IMR-90 (cell line): ENCODE data around the gene ALPP. TPM values are rescaled to one million over a fixed set of nuclear protein-coding genes. Genes with fewer than 3 reads are reported as not detected.

ENCODE experiments used
- ATAC-seq: fragments of 200-7000 bp; cut with Tn5 transposase; 2 replicates; pipeline ENCODE4 v1.9.1; 2020; ENCODE audit warnings: low read depth, mild to moderate bottlenecking, moderate library complexity
- BruUV-seq: library from RNA; stranded (reverse); fragments of 400-500 nt; replicated peaks from 2 replicates; lab custom pipeline; 2021; lab: Mats Ljungman, UMichigan
- CTCF ChIA-PET: fragments of 300-600 bp; formaldehyde crosslinking; extraction: SDS; loops from one replicate; lab custom pipeline; 2021; ENCODE audit warnings: antibody characterized with exemption; lab: Yijun Ruan, JAX
- POLR2A ChIA-PET: fragments of 300-600 bp; sonication (Branson Sonifier 250); formaldehyde crosslinking; loops from one replicate; lab custom pipeline; 2022; ENCODE audit warnings: antibody characterized with exemption; ENCODE audit not compliant: unreplicated experiment; lab: Charles Lee
- DNase-seq: peaks from one replicate; pipeline ENCODE4 v3.0.0; 2013
- H2AFZ ChIP-seq: replicated peaks from 2 replicates; pipeline ENCODE3; 2013; ENCODE audit warnings: low read length, mild to moderate bottlenecking; ENCODE audit not compliant: poor library complexity
- H2AK5ac ChIP-seq: 2 replicates; pipeline ENCODE4 v1.6.1; 2013; ENCODE audit warnings: low read depth, low read length, inconsistent platforms
- H2AK9ac ChIP-seq: replicated peaks from 2 replicates; pipeline ENCODE3; 2013; ENCODE audit warnings: mild to moderate bottlenecking, low read depth, low read length, moderate library complexity; ENCODE audit not compliant: poor library complexity
- H2BK120ac ChIP-seq: 2 replicates; pipeline ENCODE4 v1.6.1; 2013; ENCODE audit warnings: low read depth, low read length, inconsistent platforms
- H2BK15ac ChIP-seq: 3 replicates; pipeline ENCODE4 v1.6.1; 2013; ENCODE audit warnings: low read depth, low read length, inconsistent platforms
- H2BK20ac ChIP-seq: 2 replicates; pipeline ENCODE4 v1.6.1; 2013; ENCODE audit warnings: low read depth, mild to moderate bottlenecking, inconsistent platforms, low read length, moderate library complexity
- H2BK5ac ChIP-seq: 2 replicates; pipeline ENCODE4 v1.6.1; 2013; ENCODE audit warnings: mild to moderate bottlenecking, low read depth, low read length, inconsistent platforms; ENCODE audit not compliant: poor library complexity, severe bottlenecking
- H3K14ac ChIP-seq: replicated peaks from 2 replicates; pipeline ENCODE4 v1.6.1; 2013; ENCODE audit warnings: low read depth, low read length, inconsistent platforms
- H3K18ac ChIP-seq: 2 replicates; pipeline ENCODE4 v1.6.1; 2013; ENCODE audit warnings: low read depth, low read length, control low read depth
- H3K23ac ChIP-seq: 2 replicates; pipeline ENCODE4 v1.6.1; 2013; ENCODE audit warnings: low read depth, low read length, inconsistent platforms
- H3K27ac ChIP-seq: 2 replicates; pipeline ENCODE4 v1.5.1; 2013; ENCODE audit warnings: mild to moderate bottlenecking, control low read depth, low read length; ENCODE audit not compliant: insufficient read depth
- H3K27me3 ChIP-seq: 2 replicates; pipeline ENCODE4 v1.6.1; 2013; ENCODE audit warnings: low read length; ENCODE audit not compliant: control insufficient read depth, insufficient read depth
- H3K36me3 ChIP-seq: 2 replicates; pipeline ENCODE4 v1.6.1; 2013; ENCODE audit warnings: low read length, mixed read lengths; ENCODE audit not compliant: control insufficient read depth, insufficient read depth
- H3K4ac ChIP-seq: 2 replicates; pipeline ENCODE4 v1.6.1; 2013; ENCODE audit warnings: low read depth, low read length, inconsistent platforms
- H3K4me1 ChIP-seq: 2 replicates; pipeline ENCODE4 v1.6.1; 2013; ENCODE audit warnings: low read length, mixed read lengths; ENCODE audit not compliant: control insufficient read depth, insufficient read depth
- H3K4me2 ChIP-seq: 2 replicates; pipeline ENCODE4 v1.6.1; 2013; ENCODE audit warnings: low read depth, mild to moderate bottlenecking, control low read depth, low read length, moderate library complexity
- H3K4me3 ChIP-seq: 2 replicates; pipeline ENCODE4 v1.5.1; 2013; ENCODE audit warnings: low read depth, mild to moderate bottlenecking, control low read depth, low read length, moderate library complexity; ENCODE audit not compliant: insufficient read depth
- H3K56ac ChIP-seq: 2 replicates; pipeline ENCODE4 v1.6.1; 2013; ENCODE audit warnings: low read length, inconsistent platforms; ENCODE audit not compliant: insufficient read depth; ENCODE audit errors: extremely low read depth
- H3K79me1 ChIP-seq, 2 experiments: 2 replicates each; pipeline ENCODE4 v1.6.1; 2013; ENCODE audit warnings: low read length in 2 of 2, inconsistent platforms in 1 of 2, low read depth in 1 of 2
- H3K9ac ChIP-seq: 2 replicates; pipeline ENCODE4 v1.6.1; 2013; ENCODE audit warnings: low read depth, low read length, control low read depth
- H3K9me1 ChIP-seq: 2 replicates; pipeline ENCODE4 v1.6.1; 2013; ENCODE audit warnings: low read length, inconsistent platforms; ENCODE audit not compliant: insufficient read depth
- H3K9me3 ChIP-seq: 2 replicates; pipeline ENCODE4 v1.6.1; 2013; ENCODE audit warnings: low read length; ENCODE audit not compliant: control insufficient read depth, insufficient read depth
- H4K20me1 ChIP-seq: 2 replicates; pipeline ENCODE4 v1.6.1; 2013; ENCODE audit warnings: low read length, inconsistent platforms; ENCODE audit not compliant: insufficient read depth
- H4K5ac ChIP-seq: 2 replicates; pipeline ENCODE4 v1.6.1; 2013; ENCODE audit warnings: mild to moderate bottlenecking, low read depth, low read length, control low read depth
- H4K8ac ChIP-seq, 2 experiments: 2 replicates each; pipeline ENCODE4 v1.6.1; 2013; ENCODE audit warnings: low read depth in 2 of 2, low read length in 2 of 2, control low read depth in 1 of 2, inconsistent platforms in 1 of 2
- H4K91ac ChIP-seq: 2 replicates; pipeline ENCODE4 v1.6.1; 2013; ENCODE audit warnings: low read depth, low read length, inconsistent platforms; ENCODE audit not compliant: insufficient read depth
- BHLHE40 ChIP-seq: fragments of 150-350 bp; IDR thresholded peaks from 2 replicates; pipeline ENCODE4 v1.6.1; 2016; ENCODE audit warnings: mild to moderate bottlenecking, low read depth, low read length
- CEBPB ChIP-seq: IDR thresholded peaks from 2 replicates; pipeline ENCODE4 v1.6.1; 2012; ENCODE audit warnings: low read depth, low read length, improper control_type of control experiment
- CHD1 ChIP-seq: IDR thresholded peaks from 2 replicates; pipeline ENCODE4 v1.6.1; 2012; ENCODE audit warnings: low read depth, low read length, improper control_type of control experiment
- CTCF ChIP-seq: conservative IDR thresholded peaks from 2 replicates; pipeline ENCODE4 v1.5.1; 2012; ENCODE audit warnings: mild to moderate bottlenecking, low read depth, low read length, improper control_type of control experiment
- ELK1 ChIP-seq: fragments of 150-350 bp; IDR thresholded peaks from 2 replicates; pipeline ENCODE4 v1.6.1; 2016; ENCODE audit warnings: low read depth, mild to moderate bottlenecking, low read length, moderate library complexity, borderline replicate concordance
- FOS ChIP-seq: fragments of 150-350 bp; IDR thresholded peaks from 2 replicates; pipeline ENCODE4 v1.6.1; 2016; ENCODE audit warnings: low read depth, low read length
- MAFK ChIP-seq: IDR thresholded peaks from 2 replicates; pipeline ENCODE4 v1.6.1; 2012; ENCODE audit warnings: low read depth, low read length, improper control_type of control experiment
- MAZ ChIP-seq: IDR thresholded peaks from 2 replicates; pipeline ENCODE4 v1.6.1; 2012; ENCODE audit warnings: low read depth, mild to moderate bottlenecking, low read length, improper control_type of control experiment, moderate library complexity, borderline replicate concordance
- MXI1 ChIP-seq: IDR thresholded peaks from 2 replicates; pipeline ENCODE4 v1.6.1; 2012; ENCODE audit warnings: low read depth, mild to moderate bottlenecking, low read length, moderate library complexity, borderline replicate concordance
- NFE2L2 ChIP-seq: fragments of 150-350 bp; IDR thresholded peaks from 2 replicates; pipeline ENCODE4 v1.6.1; 2016; ENCODE audit warnings: low read depth, mild to moderate bottlenecking, low read length
- POLR2A ChIP-seq: IDR thresholded peaks from 2 replicates; pipeline ENCODE4 v1.6.1; 2012; ENCODE audit warnings: mild to moderate bottlenecking, low read depth, low read length
- RAD21 ChIP-seq: IDR thresholded peaks from 2 replicates; pipeline ENCODE4 v1.6.1; 2012; ENCODE audit warnings: low read length, improper control_type of control experiment
- RCOR1 ChIP-seq: IDR thresholded peaks from 2 replicates; pipeline ENCODE4 v1.6.1; 2012; ENCODE audit warnings: mild to moderate bottlenecking, low read length, improper control_type of control experiment; ENCODE audit not compliant: insufficient replicate concordance
- RFX5 ChIP-seq: IDR thresholded peaks from 2 replicates; pipeline ENCODE4 v1.8.0; 2012; ENCODE audit warnings: low read depth, mild to moderate bottlenecking, low read length, moderate library complexity
- SMC3 ChIP-seq: fragments of 150-350 bp; IDR thresholded peaks from 2 replicates; pipeline ENCODE4 v1.6.1; 2016; ENCODE audit warnings: low read depth, mild to moderate bottlenecking, antibody characterized with exemption, low read length, moderate library complexity
- USF2 ChIP-seq: fragments of 150-350 bp; IDR thresholded peaks from 2 replicates; pipeline ENCODE4 v1.6.1; 2017; ENCODE audit warnings: mild to moderate bottlenecking, antibody characterized with exemption, low read length, low read depth
- WGBS, 2 experiments: methylation state at CpG; one replicate each; pipeline versions ENCODE4 v1.1.5 to v1.1.7; 2013; ENCODE audit warnings: missing lambda C conversion rate in 2 of 2; ENCODE audit not compliant: insufficient read length in 1 of 2; ENCODE audit errors: extremely low coverage in 2 of 2; 5-methylcytosine and 5-hydroxymethylcytosine counted together
- dilution Hi-C: fragments of 300-500 bp; cut with HindIII; formaldehyde crosslinking; loops from one replicate; pipeline ENCODE4 v1.14.3; 2018; ENCODE audit warnings: low sequenced_read_pairs; ENCODE audit not compliant: unreplicated experiment
- in situ Hi-C: fragments of 300-500 bp; cut with MboI; formaldehyde crosslinking; loops from 3 replicates; pipeline ENCODE4 v1.14.3; 2019; ENCODE audit warnings: low sequenced_read_pairs, inconsistent platforms, mixed read lengths
- intact Hi-C: fragments of 100-400 bp; cut with micrococcal nuclease; formaldehyde crosslinking; loops from 2 replicates; pipeline ENCODE4 v1.10.0; 2022
- polyA plus RNA-seq, 3 experiments: library from polyadenylated mRNA; depleted of rRNA; stranded (reverse); fragments of >200 nt; gene quantifications; 2 replicates each; pipeline ENCODE4 v1.2.3, GENCODE V29; 2012; ENCODE audit warnings: low replicate concordance in 1 of 3
- total RNA-seq: library from RNA; depleted of rRNA; stranded (reverse); fragments of >200 nt; gene quantifications from 2 replicates; pipeline ENCODE4 v1.2.3, GENCODE V29; 2012

ALPP gene
- total and polyA plus RNA-seq, 2 of the 4 experiments (the other 2 are of a cell fraction), result not detected

- Histone ChIP-seq H3K4me3 (no peak overlapping the region), H3K36me3 (no peaks in the 10 kb centered on the region), H2BK120ac (no peak overlapping the region), H3K4ac (no peak overlapping the region), H3K9ac (no peak overlapping the region), H2AK5ac (no peak overlapping the region), H4K91ac (no peak overlapping the region), H2BK5ac (no peak overlapping the region), H2BK15ac (no peak overlapping the region), H3K27ac (no peak overlapping the region), H3K4me2 (no peak overlapping the region), H2AK9ac (no peak overlapping the region), H4K20me1 (no peaks in the 10 kb centered on the region; the same call in 1 of the 2 replicates), H3K14ac (no peak overlapping the region), H3K9me3 (no peaks in the 10 kb centered on the region; the same call in 1 of the 2 replicates), H3K18ac (no peak overlapping the region), H4K8ac (no peak overlapping the region), H2AFZ (no peak overlapping the region), H4K5ac (no peak overlapping the region), H3K27me3 (peaks cover 78% of the 10 kb centered on the region), H3K56ac (no peak overlapping the region), H2BK20ac (no peak overlapping the region), H3K23ac (no peak overlapping the region), H3K79me1 (no peaks in the 10 kb centered on the region), H3K4me1 (no peaks in the 10 kb centered on the region), H3K9me1 (no peaks in the 10 kb centered on the region)
- intact Hi-C loops (no loop called here), dilution Hi-C loops (no loop called here), in situ Hi-C loops (no loop called here)
- ATAC-seq (no peak), DNase-seq (no peak)
- BruUV-seq, result no TSS peak
- WGBS, 2 experiments, result 77% methylated on average over 3 of the region's 8 CpGs; no CpG with 5 or more reads in 1 of the 2 experiments
- ChIA-PET POLR2A (no interaction called here), CTCF (no interaction called here)
- TF ChIP-seq NFE2L2 (no peak), USF2 (no peak), RAD21 (no peak), MAFK (no peak), MAZ (no peak), RFX5 (no peak), ELK1 (no peak), BHLHE40 (no peak), RCOR1 (no peak), CTCF (no peak), FOS (no peak), MXI1 (no peak), SMC3 (no peak), POLR2A (no peak), CEBPB (no peak), CHD1 (no peak)
These were observed 36.7 kb downstream of the ALPP start for GRCh38 chr2:232415138-232415690.
